Calu3 (cell line): ENCODE results near the gene ANTXR2. TPM values are rescaled to one million over a fixed set of nuclear protein-coding genes. Genes with fewer than 3 reads are reported as not detected.
"Not testable (repeated sequence)": the region's sequence is repeated elsewhere in the genome, so short reads cannot be mapped to it uniquely, and the experiment has no call there.

Experiments used
- BruUV-seq: library from RNA; stranded (reverse); fragments of 400-500 nt; replicated peaks from 2 replicates; lab custom pipeline; 2021; lab: Mats Ljungman, UMichigan
- CTCF ChIA-PET: fragments of 300-600 bp; sonication (Branson Sonifier 250); formaldehyde crosslinking; loops from one replicate; lab custom pipeline; 2022; ENCODE audit warnings: antibody characterized with exemption; lab: Charles Lee
- DNase-seq: peaks from one replicate; pipeline ENCODE4 v3.0.0; 2022
- H3K27ac Mint-ChIP-seq: one replicate; pipeline ENCODE4 v1.8.0; 2022; ENCODE audit warnings: mixed read lengths; ENCODE audit not compliant: unreplicated experiment
- H3K27me3 Mint-ChIP-seq: one replicate; pipeline ENCODE4 v1.8.0; 2022; ENCODE audit warnings: mixed read lengths; ENCODE audit not compliant: unreplicated experiment
- H3K36me3 Mint-ChIP-seq: one replicate; pipeline ENCODE4 v1.8.0; 2022; ENCODE audit warnings: mild to moderate bottlenecking, moderate library complexity, mixed read lengths; ENCODE audit not compliant: insufficient read depth, unreplicated experiment
- H3K4me1 Mint-ChIP-seq: one replicate; pipeline ENCODE4 v1.8.0; 2022; ENCODE audit warnings: mild to moderate bottlenecking, low read depth, mixed read lengths; ENCODE audit not compliant: unreplicated experiment
- H3K4me3 Mint-ChIP-seq: one replicate; pipeline ENCODE4 v1.8.0; 2022; ENCODE audit warnings: mild to moderate bottlenecking, low read depth, moderate library complexity, mixed read lengths; ENCODE audit not compliant: unreplicated experiment
- H3K9me3 Mint-ChIP-seq: one replicate; pipeline ENCODE4 v1.8.0; 2022; ENCODE audit warnings: low read depth, mixed read lengths; ENCODE audit not compliant: unreplicated experiment
- intact Hi-C: fragments of 100-400 bp; cut with micrococcal nuclease; formaldehyde crosslinking; loops from one replicate; pipeline ENCODE4 v1.10.0; 2022; ENCODE audit not compliant: unreplicated experiment
- total RNA-seq: library from RNA; stranded (reverse); gene quantifications from 2 replicates; pipeline ENCODE4 v1.2.3, GENCODE V29; 2022
- TF ChIP-seq, protein P1 (sequence below): fragments of 200-600 bp; IDR thresholded peaks from one replicate; pipeline ENCODE4 v1.8.0; 2022; ENCODE audit warnings: antibody characterized with exemption; ENCODE audit not compliant: unreplicated experiment

ANTXR2 gene
- total RNA-seq, 1 experiment from 2014 or later, result 23.6 TPM

DNA sequence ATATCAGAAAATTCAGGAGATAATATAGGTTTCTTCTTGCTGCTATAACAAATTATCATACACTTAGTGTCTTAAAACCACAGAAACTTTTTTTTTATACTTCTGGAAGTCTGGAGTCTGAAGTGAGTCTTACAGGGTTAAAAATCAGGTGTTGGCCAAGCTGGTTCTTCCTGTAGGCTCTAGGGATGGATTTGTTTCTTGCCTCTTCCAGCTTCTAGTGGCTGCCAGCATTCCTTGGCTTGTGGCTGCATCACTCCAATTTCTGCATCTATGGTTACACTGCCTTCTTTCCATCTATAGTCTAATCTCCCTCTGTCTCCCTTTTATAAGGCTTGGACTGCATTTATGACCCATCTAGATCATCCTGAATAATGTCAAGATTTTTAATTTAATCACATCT, 68.7 kb downstream of the ANTXR2 start:
- H3K9me3 Mint-ChIP-seq, result peaks cover 2% of the 10 kb centered on the region
- no peak overlapping the region for H3K4me3 Mint-ChIP-seq
- H3K36me3 Mint-ChIP-seq, result no peaks in the 10 kb centered on the region

DNA sequence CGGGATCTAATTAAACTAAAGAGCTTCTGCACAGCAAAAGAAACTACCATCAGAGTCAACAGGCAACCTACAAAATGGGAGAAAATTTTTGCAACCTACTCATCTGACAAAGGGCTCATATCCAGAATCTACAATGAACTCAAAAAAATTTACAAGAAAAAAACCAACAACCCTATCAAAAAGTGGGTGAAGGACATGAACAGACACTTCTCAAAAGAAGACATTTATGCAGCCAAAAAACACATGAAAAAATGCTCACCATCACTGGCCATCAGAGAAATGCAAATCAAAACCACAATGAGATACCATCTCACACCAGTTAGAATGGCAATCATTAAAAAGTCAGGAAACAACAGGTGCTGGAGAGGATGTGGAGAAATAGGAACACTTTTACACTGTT, 70.5 kb downstream of the ANTXR2 start:
- H3K36me3 Mint-ChIP-seq, H3K27me3 Mint-ChIP-seq, CTCF ChIA-PET, intact Hi-C loops, H3K9me3 Mint-ChIP-seq, DNase-seq, BruUV-seq, H3K4me3 Mint-ChIP-seq, H3K27ac Mint-ChIP-seq, H3K4me1 Mint-ChIP-seq: not testable (repeated sequence)

More for the DNA sequence above, 68.7 kb downstream of the ANTXR2 start:
- Mint-ChIP-seq H3K27me3 (no peaks in the 10 kb centered on the region), H3K4me1 (no peaks in the 10 kb centered on the region), H3K27ac (no peak overlapping the region)
- no TSS peak for BruUV-seq
- CTCF ChIA-PET, result no interaction called here
- no peak for DNase-seq
- TF ChIP-seq, protein P1, sequence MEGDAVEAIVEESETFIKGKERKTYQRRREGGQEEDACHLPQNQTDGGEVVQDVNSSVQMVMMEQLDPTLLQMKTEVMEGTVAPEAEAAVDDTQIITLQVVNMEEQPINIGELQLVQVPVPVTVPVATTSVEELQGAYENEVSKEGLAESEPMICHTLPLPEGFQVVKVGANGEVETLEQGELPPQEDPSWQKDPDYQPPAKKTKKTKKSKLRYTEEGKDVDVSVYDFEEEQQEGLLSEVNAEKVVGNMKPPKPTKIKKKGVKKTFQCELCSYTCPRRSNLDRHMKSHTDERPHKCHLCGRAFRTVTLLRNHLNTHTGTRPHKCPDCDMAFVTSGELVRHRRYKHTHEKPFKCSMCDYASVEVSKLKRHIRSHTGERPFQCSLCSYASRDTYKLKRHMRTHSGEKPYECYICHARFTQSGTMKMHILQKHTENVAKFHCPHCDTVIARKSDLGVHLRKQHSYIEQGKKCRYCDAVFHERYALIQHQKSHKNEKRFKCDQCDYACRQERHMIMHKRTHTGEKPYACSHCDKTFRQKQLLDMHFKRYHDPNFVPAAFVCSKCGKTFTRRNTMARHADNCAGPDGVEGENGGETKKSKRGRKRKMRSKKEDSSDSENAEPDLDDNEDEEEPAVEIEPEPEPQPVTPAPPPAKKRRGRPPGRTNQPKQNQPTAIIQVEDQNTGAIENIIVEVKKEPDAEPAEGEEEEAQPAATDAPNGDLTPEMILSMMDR, result no peak
- intact Hi-C loops, result no loop called here

DNA sequence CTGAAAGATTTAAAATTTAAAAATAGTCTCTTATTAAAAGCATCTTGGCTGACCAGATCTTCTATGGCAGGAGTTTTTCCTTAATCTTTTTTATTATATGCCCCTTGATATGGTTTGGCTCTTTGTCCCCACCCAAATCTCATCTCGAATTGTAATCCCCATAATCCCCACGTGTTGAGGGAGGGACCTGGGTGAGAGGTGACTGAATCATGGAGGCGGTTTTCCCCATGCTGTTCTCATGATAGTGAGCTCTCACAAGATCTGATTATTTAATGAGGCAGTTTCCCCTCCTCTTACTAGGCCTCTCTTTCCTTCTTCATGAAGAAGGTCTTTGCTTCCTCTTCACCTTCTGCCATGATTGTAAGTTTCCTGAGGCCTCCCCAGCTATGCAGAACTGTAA, 74.0 kb downstream of the ANTXR2 start:
- H3K4me3 Mint-ChIP-seq, H3K27me3 Mint-ChIP-seq, H3K36me3 Mint-ChIP-seq, DNase-seq, BruUV-seq, CTCF ChIA-PET, H3K27ac Mint-ChIP-seq, H3K4me1 Mint-ChIP-seq, H3K9me3 Mint-ChIP-seq, intact Hi-C loops: not testable (repeated sequence)

DNA sequence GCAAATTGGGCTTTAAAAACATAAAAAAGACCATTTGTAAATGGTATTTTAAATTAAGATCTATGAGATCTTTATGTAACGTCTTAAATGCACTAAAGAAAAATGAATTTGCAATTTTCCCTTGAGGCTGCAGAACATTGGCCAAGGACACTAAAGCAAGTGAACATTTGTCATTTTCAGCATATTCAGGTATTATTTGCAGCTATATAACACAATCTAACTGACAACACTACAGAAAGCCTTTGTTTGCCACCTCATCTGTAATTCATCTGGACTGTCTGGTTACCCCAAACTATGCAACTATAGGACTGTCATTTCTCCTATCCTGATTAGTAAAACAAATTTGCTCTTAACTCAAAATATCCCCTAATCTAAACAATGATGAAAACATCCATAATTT, 74.8 kb downstream of the ANTXR2 start:
- DNase-seq, result no peak
- no peaks in the 10 kb centered on the region for H3K36me3 Mint-ChIP-seq
- CTCF ChIA-PET, result no interaction called here
- no peak overlapping the region for H3K27ac Mint-ChIP-seq
- H3K4me3 Mint-ChIP-seq, result no peak overlapping the region
- H3K4me1 Mint-ChIP-seq, result no peaks in the 10 kb centered on the region
- BruUV-seq, result no TSS peak
- no peaks in the 10 kb centered on the region for H3K27me3 Mint-ChIP-seq
- TF ChIP-seq, protein P1, result no peak
- no peaks in the 10 kb centered on the region for H3K9me3 Mint-ChIP-seq
- intact Hi-C loops, result no loop called here

DNA sequence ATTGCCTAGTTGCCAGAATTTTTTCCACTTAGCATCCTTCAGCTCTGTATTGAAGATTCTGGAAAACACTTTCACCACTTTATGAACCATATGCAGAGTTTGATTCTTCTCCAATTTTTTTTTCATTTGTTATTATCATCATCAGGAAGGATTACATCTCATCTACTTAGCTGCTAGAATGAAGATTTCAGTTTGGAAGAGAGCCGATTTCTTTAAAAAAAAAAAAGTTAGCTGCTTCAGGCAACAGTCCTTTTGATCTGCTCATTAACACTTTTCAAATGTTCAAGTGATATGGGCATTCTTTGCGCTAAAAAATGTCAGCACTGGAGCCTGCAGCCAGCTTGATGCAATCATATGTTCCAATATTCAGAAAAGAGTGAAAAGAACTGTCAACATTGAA, 76.2 kb downstream of the ANTXR2 start:
- Mint-ChIP-seq H3K4me3 (no peak overlapping the region), H3K4me1 (no peaks in the 10 kb centered on the region), H3K27ac (no peak overlapping the region), H3K27me3 (no peaks in the 10 kb centered on the region), H3K36me3 (no peaks in the 10 kb centered on the region), H3K9me3 (no peaks in the 10 kb centered on the region)
- no TSS peak for BruUV-seq
- TF ChIP-seq, protein P1, result no peak
- CTCF ChIA-PET, result no interaction called here
- no peak for DNase-seq
- intact Hi-C loops, result no loop called here
